Activated T-cell treated with anti-CD3 and anti-CD28 coated beads, Interleukin-2, amount 50 U/mL, for 4 hours (primary cell): ENCODE results near the gene EPHA8. TPM values are rescaled to one million over a fixed set of nuclear protein-coding genes. Genes with fewer than 3 reads are reported as not detected.

ENCODE experiments used
- ATAC-seq, 2 donors: fragments of 200-7000 bp; cut with Tn5 transposase; one replicate each; pipeline ENCODE4 v1.10.0; 2021
- DNase-seq: peaks from one replicate; pipeline ENCODE4 v3.0.0-alpha.2; 2020
- H3K27me3 Mint-ChIP-seq: one replicate; pipeline ENCODE4 v1.8.0; 2021; ENCODE audit warnings: low read depth, mixed read lengths
- H3K36me3 Mint-ChIP-seq: one replicate; pipeline ENCODE4 v1.8.0; 2022; ENCODE audit warnings: mixed read lengths; ENCODE audit not compliant: insufficient read depth
- H3K4me1 Mint-ChIP-seq: one replicate; pipeline ENCODE4 v1.8.0; 2021; ENCODE audit warnings: low read depth, mixed read lengths
- H3K4me3 Mint-ChIP-seq: one replicate; pipeline ENCODE4 v1.8.0; 2021; ENCODE audit warnings: mild to moderate bottlenecking, moderate library complexity, mixed read lengths
- H3K9me3 Mint-ChIP-seq: one replicate; pipeline ENCODE4 v1.8.0; 2021; ENCODE audit warnings: mixed read lengths
- total RNA-seq, 3 donors: library from RNA; stranded (reverse); gene quantifications; one replicate each; pipeline ENCODE4 v1.2.1, GENCODE V29; 2021

Gene EPHA8
- total RNA-seq, 3 donors from 2014 or later = not detected

DNA sequence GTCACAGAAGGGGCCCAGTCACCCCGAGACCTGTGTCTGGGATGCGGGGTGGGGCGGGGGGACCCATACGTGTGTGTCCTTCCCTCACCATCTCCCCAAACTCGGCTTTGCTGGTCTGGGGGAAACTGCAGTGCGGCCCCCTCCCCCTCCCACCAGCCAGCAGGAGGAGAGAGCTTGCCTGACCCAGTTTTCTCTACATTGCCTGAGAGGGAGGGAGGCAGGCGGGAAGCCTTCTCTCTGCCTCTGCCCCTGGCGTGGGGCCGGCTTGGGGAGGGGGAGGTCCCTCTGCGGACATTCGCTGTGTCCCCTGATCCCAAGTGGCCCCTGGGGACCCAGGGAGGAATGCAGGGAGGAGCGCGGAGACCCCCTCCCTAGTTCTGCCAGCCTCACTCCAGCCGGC, 3.9 kb downstream of the EPHA8 start:
- Mint-ChIP-seq H3K36me3 (no peaks in the 10 kb centered on the region), H3K4me3 (no peak overlapping the region), H3K4me1 (peaks cover 2% of the 10 kb centered on the region), H3K27me3 (peaks cover 41% of the 10 kb centered on the region), H3K9me3 (no peaks in the 10 kb centered on the region)
- DNase-seq = no peak
- no peak for ATAC-seq

- Mint-ChIP-seq H3K4me1 (no peaks in the 10 kb centered on the region), H3K27me3 (peaks cover 35% of the 10 kb centered on the region), H3K36me3 (no peaks in the 10 kb centered on the region), H3K4me3 (no peak overlapping the region), H3K9me3 (no peaks in the 10 kb centered on the region)
- DNase-seq (no peak), ATAC-seq (no peak)
Observed at GRCh38 chr1:22567994-22568393, 4.7 kb downstream of the EPHA8 start.

DNA sequence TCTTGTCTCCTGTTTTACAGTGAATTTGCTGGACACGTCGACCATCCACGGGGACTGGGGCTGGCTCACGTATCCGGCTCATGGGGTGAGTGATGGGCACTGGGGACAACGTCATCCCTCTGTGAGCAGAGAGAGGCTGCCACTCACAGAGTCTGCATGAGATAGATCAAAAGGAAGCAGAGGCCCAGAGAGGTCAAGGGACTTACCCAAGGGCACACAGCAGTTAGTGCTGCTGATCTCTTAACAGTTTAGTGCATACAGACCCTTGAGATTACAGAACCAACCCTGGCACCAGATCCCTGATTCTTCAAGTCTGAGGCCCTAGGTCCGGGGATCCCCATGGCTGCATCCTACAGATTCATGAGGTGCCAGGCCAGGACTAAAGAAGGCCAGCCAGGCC, 6.0 kb downstream of the EPHA8 start:
- Mint-ChIP-seq H3K4me1 (no peaks in the 10 kb centered on the region), H3K9me3 (no peaks in the 10 kb centered on the region), H3K27me3 (peaks cover 29% of the 10 kb centered on the region), H3K36me3 (no peaks in the 10 kb centered on the region), H3K4me3 (no peak overlapping the region)
- ATAC-seq = no peak
- DNase-seq = no peak

DNA sequence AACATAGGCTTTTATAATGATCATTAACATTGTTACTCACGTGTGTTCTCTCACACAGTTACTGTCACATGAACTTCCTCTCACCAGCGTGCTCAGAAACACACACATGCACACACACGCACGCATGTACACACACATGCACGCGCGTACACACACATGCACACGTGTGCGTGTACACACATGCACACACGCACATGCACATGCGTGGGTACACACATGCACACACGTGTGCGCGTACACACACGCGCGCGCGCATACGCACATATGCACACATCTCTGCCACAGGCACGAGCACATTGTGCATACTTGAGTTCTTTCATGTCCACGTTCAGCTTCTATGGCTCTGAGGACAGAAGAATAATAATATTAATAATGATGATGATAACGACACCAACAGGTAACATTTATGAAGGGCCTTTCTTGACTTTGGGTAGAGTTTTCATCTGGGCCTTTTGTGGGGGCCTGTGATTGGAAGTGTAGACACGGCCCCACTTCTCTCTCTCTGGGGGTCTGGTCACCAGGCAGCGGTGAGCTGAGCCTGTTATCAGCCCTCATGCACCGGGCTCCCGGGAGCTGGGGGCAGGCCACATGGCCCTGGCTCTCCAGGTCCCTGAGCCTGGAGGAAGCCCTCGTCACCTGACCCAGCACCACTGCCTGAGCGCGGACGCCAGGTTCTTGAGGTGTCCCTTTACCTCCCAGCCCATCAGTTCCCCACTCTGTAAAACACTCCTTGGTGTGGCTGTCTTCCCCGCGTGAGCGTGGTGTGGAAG, 7.0 kb downstream of the EPHA8 start:
- DNase-seq = no peak
- Mint-ChIP-seq H3K9me3 (no peaks in the 10 kb centered on the region), H3K27me3 (peaks cover 24% of the 10 kb centered on the region), H3K36me3 (no peaks in the 10 kb centered on the region), H3K4me3 (no peak overlapping the region), H3K4me1 (no peaks in the 10 kb centered on the region)
- no peak for ATAC-seq

DNA sequence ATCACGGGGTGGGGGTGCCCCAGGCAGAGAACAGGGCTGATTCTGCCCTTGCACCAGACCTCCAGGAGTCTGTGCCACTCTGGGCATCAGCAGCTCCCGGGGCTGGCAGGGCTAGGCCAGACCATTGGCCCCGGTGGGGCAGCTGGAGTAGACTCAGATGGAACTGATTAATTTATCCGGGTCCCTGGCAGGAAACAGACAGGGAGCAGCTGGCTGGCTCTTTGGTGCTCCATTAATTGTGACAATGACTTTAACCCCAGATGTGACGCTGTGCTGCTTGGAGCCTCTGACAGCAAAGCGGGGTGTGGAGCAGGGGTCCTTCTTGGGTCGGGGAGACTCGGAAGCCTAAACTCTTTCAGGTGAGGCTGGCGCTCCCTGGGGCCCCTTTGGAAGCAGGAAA, 9.5 kb downstream of the EPHA8 start:
- no peaks in the 10 kb centered on the region for H3K4me1 Mint-ChIP-seq
- H3K4me3 Mint-ChIP-seq = no peak overlapping the region

DNA sequence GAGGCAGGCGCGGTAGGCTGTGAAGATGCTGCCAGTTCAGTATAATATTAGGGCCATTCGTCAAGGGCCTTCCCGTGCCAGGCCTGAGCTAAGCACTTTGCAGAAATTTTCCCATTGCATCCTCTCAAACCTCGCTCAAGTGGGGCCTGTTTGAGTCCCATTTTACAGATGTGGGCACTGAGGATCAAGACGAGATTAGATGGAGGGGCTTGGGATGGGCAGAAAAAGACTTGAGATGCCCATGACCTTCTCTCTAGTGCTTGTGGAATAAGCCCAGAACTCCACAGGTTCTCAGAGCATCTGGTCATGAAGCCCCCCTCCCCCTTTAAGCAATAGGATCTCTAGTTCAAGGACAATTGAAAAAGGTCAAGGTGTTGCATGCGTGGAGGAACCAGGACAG, 9.9 kb downstream of the EPHA8 start:
- Mint-ChIP-seq H3K4me1 (no peaks in the 10 kb centered on the region), H3K9me3 (peaks cover 4% of the 10 kb centered on the region), H3K36me3 (no peaks in the 10 kb centered on the region), H3K4me3 (no peak overlapping the region), H3K27me3 (peaks cover 8% of the 10 kb centered on the region)
- no peak for DNase-seq
- no peak for ATAC-seq

More for the DNA sequence above, 9.5 kb downstream of the EPHA8 start:
- peaks cover 8% of the 10 kb centered on the region for H3K27me3 Mint-ChIP-seq
- H3K9me3 Mint-ChIP-seq = peaks cover 3% of the 10 kb centered on the region
- DNase-seq (no peak), ATAC-seq (no peak)
- no peaks in the 10 kb centered on the region for H3K36me3 Mint-ChIP-seq

DNA sequence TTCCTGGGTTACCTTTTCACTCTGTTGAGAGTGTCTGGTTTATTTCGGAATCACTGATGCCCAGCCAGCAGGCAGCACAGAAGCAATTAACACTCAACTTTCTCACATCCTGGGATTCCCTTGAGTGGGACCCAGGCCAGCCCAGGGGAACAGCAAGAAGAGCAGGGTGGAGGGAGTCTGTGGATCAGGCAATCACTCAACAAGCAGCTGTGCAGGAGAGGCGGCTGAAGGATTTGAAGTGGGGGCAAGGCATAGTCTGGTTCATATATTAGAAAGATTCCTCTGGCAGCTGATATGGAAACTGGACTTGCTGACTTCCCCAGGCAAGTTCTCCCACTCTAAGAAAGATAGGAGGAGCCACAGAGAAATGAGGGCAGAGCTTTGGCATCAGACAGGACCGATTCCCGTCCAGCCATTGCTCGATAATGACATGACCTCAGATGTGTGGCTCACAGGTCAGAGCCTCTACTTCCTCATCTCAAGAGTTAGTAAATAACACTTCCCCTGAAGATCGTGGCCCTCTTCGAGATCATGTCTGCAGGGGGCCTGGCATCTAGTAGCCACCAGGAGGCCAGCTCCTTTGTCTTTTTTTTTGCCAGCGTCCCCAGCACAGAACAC, 12.4 kb downstream of the EPHA8 start:
- Mint-ChIP-seq H3K9me3 (peaks cover 4% of the 10 kb centered on the region), H3K36me3 (no peaks in the 10 kb centered on the region), H3K4me1 (no peaks in the 10 kb centered on the region), H3K4me3 (no peak overlapping the region), H3K27me3 (peaks cover 5% of the 10 kb centered on the region)
- DNase-seq = no peak
- no peak for ATAC-seq

DNA sequence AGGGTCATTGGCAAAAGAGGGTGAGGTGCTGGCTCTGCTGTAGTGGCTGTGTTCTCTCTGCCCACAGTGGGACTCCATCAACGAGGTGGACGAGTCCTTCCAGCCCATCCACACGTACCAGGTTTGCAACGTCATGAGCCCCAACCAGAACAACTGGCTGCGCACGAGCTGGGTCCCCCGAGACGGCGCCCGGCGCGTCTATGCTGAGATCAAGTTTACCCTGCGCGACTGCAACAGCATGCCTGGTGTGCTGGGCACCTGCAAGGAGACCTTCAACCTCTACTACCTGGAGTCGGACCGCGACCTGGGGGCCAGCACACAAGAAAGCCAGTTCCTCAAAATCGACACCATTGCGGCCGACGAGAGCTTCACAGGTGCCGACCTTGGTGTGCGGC, 12.9 kb downstream of the EPHA8 start:
- ATAC-seq = no peak
- no peaks in the 10 kb centered on the region for H3K36me3 Mint-ChIP-seq
- peaks cover 5% of the 10 kb centered on the region for H3K27me3 Mint-ChIP-seq
- DNase-seq = no peak
- no peaks in the 10 kb centered on the region for H3K4me1 Mint-ChIP-seq
- H3K4me3 Mint-ChIP-seq = no peak overlapping the region
- H3K9me3 Mint-ChIP-seq = peaks cover 4% of the 10 kb centered on the region

GRCh38 chr1:22576617-22577016, 13.3 kb downstream of the EPHA8 start:
- Mint-ChIP-seq H3K27me3 (peaks cover 5% of the 10 kb centered on the region), H3K4me1 (no peaks in the 10 kb centered on the region), H3K9me3 (peaks cover 4% of the 10 kb centered on the region), H3K4me3 (no peak overlapping the region), H3K36me3 (no peaks in the 10 kb centered on the region)
- ATAC-seq = no peak
- DNase-seq = no peak

DNA sequence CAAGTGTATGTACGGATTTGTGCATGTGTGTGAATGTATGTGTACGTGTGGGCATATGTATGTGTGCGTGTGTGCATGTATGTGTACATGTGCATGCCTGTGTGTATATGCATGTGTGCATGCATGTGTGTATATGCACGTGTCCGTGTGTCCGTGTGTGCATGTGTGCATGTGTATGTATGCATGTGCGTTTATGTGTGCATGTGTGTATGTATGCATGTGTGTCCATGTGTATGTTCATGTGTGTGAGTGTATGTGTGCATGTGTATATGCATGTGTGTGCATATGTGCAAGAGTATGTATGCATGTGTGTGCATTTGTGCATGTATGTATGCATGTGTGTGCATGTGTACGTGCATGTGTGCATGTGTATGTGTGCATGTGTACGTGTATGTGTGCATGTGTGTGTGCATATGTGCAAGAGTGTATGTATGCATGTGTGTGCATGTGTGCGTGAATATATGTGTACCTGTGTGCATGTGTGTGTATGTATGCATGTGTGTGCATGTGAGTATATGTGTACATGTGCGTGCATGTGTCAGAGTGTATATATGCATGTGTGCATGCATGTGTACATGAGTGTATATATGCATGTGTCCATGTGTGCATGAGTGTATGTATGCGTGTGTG, 15.6 kb downstream of the EPHA8 start:
- Mint-ChIP-seq H3K9me3 (peaks cover 4% of the 10 kb centered on the region), H3K36me3 (no peaks in the 10 kb centered on the region), H3K4me3 (no peak overlapping the region), H3K4me1 (no peaks in the 10 kb centered on the region), H3K27me3 (peaks cover 6% of the 10 kb centered on the region)
- no peak for ATAC-seq
- no peak for DNase-seq

GRCh38 chr1:22579541-22580155, 16.4 kb downstream of the EPHA8 start:
- peaks cover 3% of the 10 kb centered on the region for H3K27me3 Mint-ChIP-seq
- H3K9me3 Mint-ChIP-seq = peaks cover 4% of the 10 kb centered on the region
- H3K4me1 Mint-ChIP-seq = no peaks in the 10 kb centered on the region
- DNase-seq (no peak), ATAC-seq (no peak)
- no peak overlapping the region for H3K4me3 Mint-ChIP-seq
- H3K36me3 Mint-ChIP-seq = no peaks in the 10 kb centered on the region

DNA sequence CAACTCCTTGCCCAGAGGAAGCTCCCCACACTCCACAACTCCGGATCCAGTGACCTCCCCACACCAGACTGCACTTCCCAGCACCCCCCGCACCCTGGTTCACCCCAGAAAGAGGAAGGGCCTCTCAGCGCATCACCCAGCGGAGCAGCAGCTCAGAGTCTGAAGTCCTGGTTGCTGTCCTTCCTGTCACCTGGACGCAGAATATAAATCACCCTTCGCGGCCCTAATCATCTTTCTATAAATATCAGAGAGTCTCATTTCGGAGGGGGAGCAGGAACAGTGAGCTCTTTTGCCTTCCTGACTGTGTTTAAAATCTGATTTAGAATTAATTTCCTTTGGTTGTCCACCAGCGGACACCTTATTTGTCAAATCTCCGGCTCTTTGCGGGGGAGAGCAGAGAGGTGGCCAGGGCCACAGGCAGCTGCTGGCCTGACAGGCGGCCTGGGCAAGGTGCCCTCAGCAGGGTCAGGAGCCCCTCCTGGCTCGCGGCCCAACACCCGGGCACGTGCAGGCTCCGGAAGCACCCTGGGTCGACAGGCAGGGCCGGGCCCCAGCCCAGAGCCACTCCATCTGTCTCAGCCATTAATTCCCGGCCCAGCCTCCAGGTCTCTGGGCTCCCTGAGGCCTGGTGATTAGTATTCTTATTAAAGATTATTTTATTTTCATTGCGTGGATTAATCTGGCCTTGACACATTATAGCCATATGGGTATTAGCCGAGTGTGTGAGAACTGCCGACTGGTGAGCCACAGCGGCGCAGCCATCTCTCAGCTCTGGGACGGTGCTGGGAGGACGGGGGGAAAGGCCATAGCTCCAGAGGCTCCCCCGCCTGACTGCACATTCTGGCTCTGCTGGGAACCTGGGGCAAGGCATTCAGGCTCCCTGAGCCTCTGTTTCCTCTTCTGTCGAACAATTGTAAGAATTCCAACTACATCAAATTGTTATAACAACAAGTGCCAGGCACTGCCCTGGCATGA, 19.7 kb downstream of the EPHA8 start:
- H3K4me3 Mint-ChIP-seq = no peak overlapping the region
- H3K36me3 Mint-ChIP-seq = no peaks in the 10 kb centered on the region
- no peaks in the 10 kb centered on the region for H3K4me1 Mint-ChIP-seq
- DNase-seq (no peak), ATAC-seq (no peak)
- H3K27me3 Mint-ChIP-seq = peaks cover 5% of the 10 kb centered on the region
- no peaks in the 10 kb centered on the region for H3K9me3 Mint-ChIP-seq

- no peak for DNase-seq
- no peaks in the 10 kb centered on the region for H3K4me1 Mint-ChIP-seq
- H3K36me3 Mint-ChIP-seq = no peaks in the 10 kb centered on the region
- no peaks in the 10 kb centered on the region for H3K9me3 Mint-ChIP-seq
- H3K27me3 Mint-ChIP-seq = peaks cover 7% of the 10 kb centered on the region
- ATAC-seq = no peak
- H3K4me3 Mint-ChIP-seq = no peak overlapping the region
Observed at GRCh38 chr1:22584001-22584562, 20.8 kb downstream of the EPHA8 start.
